ENCODE data around the gene HRH1. TPM values are rescaled to one million over a fixed set of nuclear protein-coding genes. Genes with fewer than 3 reads are reported as not detected.
"Not testable (repeated sequence)": the region's sequence is repeated elsewhere in the genome, so short reads cannot be mapped to it uniquely, and the experiment has no call there.

HRH1 gene
- total RNA-seq, 4 donors from 2014 or later = 3.7 to 15.9 (median 5.9) TPM

GRCh38 chr3:11213810-11214450 lies 59.6 kb downstream of the HRH1 start:
- Histone ChIP-seq H3K36me3 (no peaks in the 10 kb centered on the region), H3K4me1 (peaks cover 3 to 24% (median 15%) of the 10 kb centered on the region in 4 donors), H3K27me3 (no peaks in the 10 kb centered on the region), H3K4me3 (no peak overlapping the region), H3K27ac (replicated peaks in 1 of 4) (no peak overlapping the region), H3K9me3 (no peaks in the 10 kb centered on the region)
- TF ChIP-seq POLR2A (IDR thresholded peaks at IDR 0.05; ENCODE audit: low read depth) = no peak
- TF ChIP-seq, protein P1, sequence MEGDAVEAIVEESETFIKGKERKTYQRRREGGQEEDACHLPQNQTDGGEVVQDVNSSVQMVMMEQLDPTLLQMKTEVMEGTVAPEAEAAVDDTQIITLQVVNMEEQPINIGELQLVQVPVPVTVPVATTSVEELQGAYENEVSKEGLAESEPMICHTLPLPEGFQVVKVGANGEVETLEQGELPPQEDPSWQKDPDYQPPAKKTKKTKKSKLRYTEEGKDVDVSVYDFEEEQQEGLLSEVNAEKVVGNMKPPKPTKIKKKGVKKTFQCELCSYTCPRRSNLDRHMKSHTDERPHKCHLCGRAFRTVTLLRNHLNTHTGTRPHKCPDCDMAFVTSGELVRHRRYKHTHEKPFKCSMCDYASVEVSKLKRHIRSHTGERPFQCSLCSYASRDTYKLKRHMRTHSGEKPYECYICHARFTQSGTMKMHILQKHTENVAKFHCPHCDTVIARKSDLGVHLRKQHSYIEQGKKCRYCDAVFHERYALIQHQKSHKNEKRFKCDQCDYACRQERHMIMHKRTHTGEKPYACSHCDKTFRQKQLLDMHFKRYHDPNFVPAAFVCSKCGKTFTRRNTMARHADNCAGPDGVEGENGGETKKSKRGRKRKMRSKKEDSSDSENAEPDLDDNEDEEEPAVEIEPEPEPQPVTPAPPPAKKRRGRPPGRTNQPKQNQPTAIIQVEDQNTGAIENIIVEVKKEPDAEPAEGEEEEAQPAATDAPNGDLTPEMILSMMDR (IDR thresholded peaks at IDR 0.05) = no peak
- TF ChIP-seq POLR2AphosphoS5 (IDR thresholded peaks at IDR 0.05) = no peak
- TF ChIP-seq EP300 (IDR thresholded peaks at IDR 0.05) = no peak
- intact Hi-C loops (cut with DNase I) = no loop called here
- DNase-seq (ENCODE audit: extremely low spot score) = no peak
- WGBS = 85% methylated on average over 12 of the region's 12 CpGs

- Histone ChIP-seq H3K4me1 (peaks cover 3 to 24% (median 15%) of the 10 kb centered on the region in 4 donors), H3K36me3 (no peaks in the 10 kb centered on the region), H3K9me3 (no peaks in the 10 kb centered on the region), H3K27me3 (no peaks in the 10 kb centered on the region), H3K27ac (replicated peaks in 1 of 4) (no peak overlapping the region), H3K4me3 (no peak overlapping the region)
- no peak for DNase-seq (ENCODE audit: extremely low spot score)
- 88% methylated on average over 1 of the region's 1 CpG for WGBS
- TF ChIP-seq EP300 (IDR thresholded peaks at IDR 0.05) (no peak), POLR2A (IDR thresholded peaks at IDR 0.05; ENCODE audit: low read depth) (no peak), POLR2AphosphoS5 (IDR thresholded peaks at IDR 0.05) (no peak)
- TF ChIP-seq, protein P1 (IDR thresholded peaks at IDR 0.05) = no peak
- intact Hi-C loops (cut with DNase I) = no loop called here
Measured at GRCh38 chr3:11214451-11214978, 60.2 kb downstream of the HRH1 start.

GRCh38 chr3:11217370-11217769 lies 63.1 kb downstream of the HRH1 start:
- H3K27me3 ChIP-seq; intact Hi-C loops (cut with DNase I); H3K4me3 ChIP-seq; H3K4me1 ChIP-seq; H3K36me3 ChIP-seq; H3K27ac ChIP-seq (replicated peaks in 1 of 4); H3K9me3 ChIP-seq; DNase-seq (ENCODE audit: extremely low spot score): not testable (repeated sequence)
- WGBS = 81% methylated on average over 6 of the region's 6 CpGs

GRCh38 chr3:11220230-11220629 lies 65.9 kb downstream of the HRH1 start:
- WGBS = 91% methylated on average over 6 of the region's 8 CpGs
- TF ChIP-seq EP300 (IDR thresholded peaks at IDR 0.05) (no peak), POLR2AphosphoS5 (IDR thresholded peaks at IDR 0.05) (no peak)
- intact Hi-C loops (cut with DNase I) = no loop called here

DNA sequence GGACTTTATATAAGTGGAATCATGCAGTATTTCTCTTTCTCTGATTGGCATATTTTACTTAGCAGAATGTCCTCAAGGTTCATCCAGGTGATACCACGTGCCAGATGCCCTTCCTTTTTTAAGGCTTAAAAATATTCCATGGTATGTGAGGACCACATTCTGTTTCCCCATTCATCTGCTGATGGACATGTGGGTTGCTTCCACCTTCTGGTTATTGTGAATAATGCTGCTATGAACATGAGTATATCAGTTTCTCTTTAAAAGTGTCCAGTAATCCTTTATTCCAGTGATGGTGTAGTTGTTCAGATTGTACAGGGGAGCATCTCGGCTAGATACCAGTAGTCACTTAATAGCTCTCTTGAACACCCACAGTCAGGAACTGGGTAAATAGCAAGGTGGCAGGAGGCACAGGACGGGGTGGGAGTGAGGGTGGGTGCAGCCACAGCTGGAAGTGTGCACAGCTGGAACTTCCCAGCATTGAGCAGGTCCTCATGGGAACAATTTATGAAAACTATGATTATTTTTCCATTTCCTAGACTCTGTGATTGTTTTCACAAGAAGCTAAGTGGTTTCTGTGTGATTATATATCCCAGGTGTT lies 67.6 kb downstream of the HRH1 start:
- peak overlapping the region in 2 of 4 donors; percentile 7 to 18 for H3K27ac ChIP-seq (replicated peaks in 1 of 4)

More at GRCh38 chr3:11220230-11220629, 65.9 kb downstream of the HRH1 start:
- Histone ChIP-seq H3K4me3 (no peak overlapping the region), H3K4me1 (peaks cover 0 to 17% (median 6%) of the 10 kb centered on the region in 4 donors), H3K9me3 (no peaks in the 10 kb centered on the region), H3K36me3 (no peaks in the 10 kb centered on the region), H3K27ac (replicated peaks in 1 of 4) (no peak overlapping the region), H3K27me3 (no peaks in the 10 kb centered on the region)
- no peak for DNase-seq (ENCODE audit: extremely low spot score)

More for the DNA sequence above, 67.6 kb downstream of the HRH1 start:
- no peak overlapping the region for H3K4me3 ChIP-seq
- H3K9me3 ChIP-seq = no peaks in the 10 kb centered on the region
- no peaks in the 10 kb centered on the region for H3K27me3 ChIP-seq
- no peak for DNase-seq (ENCODE audit: extremely low spot score)
- peaks cover 0 to 34% (median 7%) of the 10 kb centered on the region in 4 donors for H3K4me1 ChIP-seq
- no peaks in the 10 kb centered on the region for H3K36me3 ChIP-seq
- 50% methylated on average over 3 of the region's 3 CpGs for WGBS
- no peak for TF ChIP-seq POLR2AphosphoS5 (IDR thresholded peaks at IDR 0.05)
- TF ChIP-seq, protein P1 (IDR thresholded peaks at IDR 0.05) = peak in 2 of 3 experiments; percentile 18 to 25
- no peak for TF ChIP-seq POLR2A (IDR thresholded peaks at IDR 0.05; ENCODE audit: low read depth)
- TF ChIP-seq EP300 (IDR thresholded peaks at IDR 0.05) = no peak
- intact Hi-C loops (cut with DNase I) = no loop called here

All from esophagus muscularis mucosa (tissue), 4 donors.